ENCODE measurements around the gene FN3KRP.

- no peak for TF ChIP-seq CTCF (IDR thresholded peaks at IDR 0.05)
- no peak for TF ChIP-seq EP300 (IDR thresholded peaks at IDR 0.05; ENCODE audit: borderline replicate concordance in 1 of 2, low read depth in 1 of 2, low read length in 1 of 2)
- TF ChIP-seq YY1 (IDR thresholded peaks at IDR 0.05; ENCODE audit: low read depth), result no peak
Observed at GRCh38 chr17:82703935-82704865, 12.3 kb upstream of the FN3KRP start.

All from SK-N-SH (cell line).